ENCODE data around the gene SCEL. TPM values are rescaled to one million over a fixed set of nuclear protein-coding genes. Genes with fewer than 3 reads are reported as not detected.

SCEL gene
- total RNA-seq, 1 donor from 2014 or later = not detected

GRCh38 chr13:77584106-77584505 lies 48.6 kb downstream of the SCEL start:
- no peak for DNase-seq (ENCODE audit: low spot score)
- Mint-ChIP-seq H3K4me3 (ENCODE audit: unreplicated experiment) (no peak overlapping the region), H3K4me1 (ENCODE audit: unreplicated experiment) (no peaks in the 10 kb centered on the region), H3K9me3 (ENCODE audit: unreplicated experiment) (no peaks in the 10 kb centered on the region), H3K27ac (ENCODE audit: unreplicated experiment) (no peak overlapping the region), H3K27me3 (ENCODE audit: unreplicated experiment) (no peaks in the 10 kb centered on the region), H3K36me3 (ENCODE audit: low read depth, unreplicated experiment) (no peaks in the 10 kb centered on the region)
- TF ChIP-seq CTCF (IDR thresholded peaks at IDR 0.05; ENCODE audit: unreplicated experiment) = no peak

- H3K9me3 Mint-ChIP-seq (ENCODE audit: unreplicated experiment) = no peaks in the 10 kb centered on the region
- H3K4me3 Mint-ChIP-seq (ENCODE audit: unreplicated experiment) = no peak overlapping the region
- no peaks in the 10 kb centered on the region for H3K36me3 Mint-ChIP-seq (ENCODE audit: low read depth, unreplicated experiment)
- peaks cover 4% of the 10 kb centered on the region for H3K27me3 Mint-ChIP-seq (ENCODE audit: unreplicated experiment)
- DNase-seq (ENCODE audit: low spot score) = no peak
- H3K4me1 Mint-ChIP-seq (ENCODE audit: unreplicated experiment) = no peaks in the 10 kb centered on the region
- TF ChIP-seq CTCF (IDR thresholded peaks at IDR 0.05; ENCODE audit: unreplicated experiment) = no peak
- no peak overlapping the region for H3K27ac Mint-ChIP-seq (ENCODE audit: unreplicated experiment)
Measured at GRCh38 chr13:77595166-77595810, 59.8 kb downstream of the SCEL start.

GRCh38 chr13:77596777-77597176 lies 61.3 kb downstream of the SCEL start:
- Mint-ChIP-seq H3K4me1 (ENCODE audit: unreplicated experiment) (no peaks in the 10 kb centered on the region), H3K36me3 (ENCODE audit: low read depth, unreplicated experiment) (no peaks in the 10 kb centered on the region), H3K27me3 (ENCODE audit: unreplicated experiment) (peaks cover 4% of the 10 kb centered on the region), H3K27ac (ENCODE audit: unreplicated experiment) (no peak overlapping the region), H3K4me3 (ENCODE audit: unreplicated experiment) (no peak overlapping the region), H3K9me3 (ENCODE audit: unreplicated experiment) (no peaks in the 10 kb centered on the region)
- TF ChIP-seq CTCF (IDR thresholded peaks at IDR 0.05; ENCODE audit: unreplicated experiment) = no peak
- no peak for DNase-seq (ENCODE audit: low spot score)

GRCh38 chr13:77599351-77599750 lies 63.8 kb downstream of the SCEL start:
- H3K27me3 Mint-ChIP-seq (ENCODE audit: unreplicated experiment) = peaks cover 1% of the 10 kb centered on the region
- H3K27ac Mint-ChIP-seq (ENCODE audit: unreplicated experiment) = no peak overlapping the region
- no peaks in the 10 kb centered on the region for H3K9me3 Mint-ChIP-seq (ENCODE audit: unreplicated experiment)
- no peaks in the 10 kb centered on the region for H3K36me3 Mint-ChIP-seq (ENCODE audit: low read depth, unreplicated experiment)
- no peak for TF ChIP-seq CTCF (IDR thresholded peaks at IDR 0.05; ENCODE audit: unreplicated experiment)
- DNase-seq (ENCODE audit: low spot score) = no peak
- no peaks in the 10 kb centered on the region for H3K4me1 Mint-ChIP-seq (ENCODE audit: unreplicated experiment)
- H3K4me3 Mint-ChIP-seq (ENCODE audit: unreplicated experiment) = no peak overlapping the region

- no peak overlapping the region for H3K27ac Mint-ChIP-seq (ENCODE audit: unreplicated experiment)
- no peaks in the 10 kb centered on the region for H3K36me3 Mint-ChIP-seq (ENCODE audit: low read depth, unreplicated experiment)
- H3K4me1 Mint-ChIP-seq (ENCODE audit: unreplicated experiment) = no peaks in the 10 kb centered on the region
- H3K27me3 Mint-ChIP-seq (ENCODE audit: unreplicated experiment) = no peaks in the 10 kb centered on the region
- no peak for TF ChIP-seq CTCF (IDR thresholded peaks at IDR 0.05; ENCODE audit: unreplicated experiment)
- H3K9me3 Mint-ChIP-seq (ENCODE audit: unreplicated experiment) = no peaks in the 10 kb centered on the region
- H3K4me3 Mint-ChIP-seq (ENCODE audit: unreplicated experiment) = no peak overlapping the region
- DNase-seq (ENCODE audit: low spot score) = no peak
Measured at GRCh38 chr13:77600701-77601100, 65.2 kb downstream of the SCEL start.
